ENCODE data around the gene YWHAG. TPM values are rescaled to one million over a fixed set of nuclear protein-coding genes. Genes with fewer than 3 reads are reported as not detected.
"Not testable (repeated sequence)": the region's sequence is repeated elsewhere in the genome, so short reads cannot be mapped to it uniquely, and the experiment has no call there.

YWHAG gene
- total RNA-seq, 1 donor from 2014 or later, result 132 TPM

DNA sequence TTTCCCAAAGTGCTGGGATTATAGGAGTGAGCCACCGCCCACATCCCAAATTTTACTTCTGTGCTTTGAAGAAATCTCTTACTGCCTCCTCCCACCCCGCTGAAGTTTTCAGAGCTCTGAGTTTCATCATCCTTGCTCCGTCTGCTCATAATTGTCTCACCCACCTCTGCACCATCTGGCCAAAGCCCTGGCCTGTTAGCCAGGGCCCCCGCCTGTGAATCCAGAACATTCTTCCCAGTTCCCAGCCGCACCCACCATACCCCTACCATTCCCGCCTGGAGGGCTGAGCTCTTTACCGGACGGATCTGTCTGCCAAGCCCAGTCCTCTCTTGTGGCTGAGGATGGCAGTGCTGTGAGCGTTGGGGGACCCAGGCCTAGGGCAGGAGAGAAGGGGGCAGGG lies 36.2 kb upstream of the YWHAG start:
- H3K9me3 Mint-ChIP-seq (ENCODE audit: low read depth), result no peaks in the 10 kb centered on the region
- H3K4me3 Mint-ChIP-seq (ENCODE audit: low read depth), result peak overlapping the region; percentile 48
- H3K4me1 Mint-ChIP-seq (ENCODE audit: low read depth), result peaks cover 2% of the 10 kb centered on the region
- H3K27me3 Mint-ChIP-seq, result peaks cover 12% of the 10 kb centered on the region
- TF ChIP-seq, protein P1, sequence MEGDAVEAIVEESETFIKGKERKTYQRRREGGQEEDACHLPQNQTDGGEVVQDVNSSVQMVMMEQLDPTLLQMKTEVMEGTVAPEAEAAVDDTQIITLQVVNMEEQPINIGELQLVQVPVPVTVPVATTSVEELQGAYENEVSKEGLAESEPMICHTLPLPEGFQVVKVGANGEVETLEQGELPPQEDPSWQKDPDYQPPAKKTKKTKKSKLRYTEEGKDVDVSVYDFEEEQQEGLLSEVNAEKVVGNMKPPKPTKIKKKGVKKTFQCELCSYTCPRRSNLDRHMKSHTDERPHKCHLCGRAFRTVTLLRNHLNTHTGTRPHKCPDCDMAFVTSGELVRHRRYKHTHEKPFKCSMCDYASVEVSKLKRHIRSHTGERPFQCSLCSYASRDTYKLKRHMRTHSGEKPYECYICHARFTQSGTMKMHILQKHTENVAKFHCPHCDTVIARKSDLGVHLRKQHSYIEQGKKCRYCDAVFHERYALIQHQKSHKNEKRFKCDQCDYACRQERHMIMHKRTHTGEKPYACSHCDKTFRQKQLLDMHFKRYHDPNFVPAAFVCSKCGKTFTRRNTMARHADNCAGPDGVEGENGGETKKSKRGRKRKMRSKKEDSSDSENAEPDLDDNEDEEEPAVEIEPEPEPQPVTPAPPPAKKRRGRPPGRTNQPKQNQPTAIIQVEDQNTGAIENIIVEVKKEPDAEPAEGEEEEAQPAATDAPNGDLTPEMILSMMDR (IDR thresholded peaks at IDR 0.05; ENCODE audit: unreplicated experiment), result no peak
- DNase-seq (ENCODE audit: low spot score, unreplicated experiment), result no peak
- no peak overlapping the region for H3K27ac Mint-ChIP-seq
- H3K36me3 Mint-ChIP-seq (ENCODE audit: insufficient read depth), result no peaks in the 10 kb centered on the region

DNA sequence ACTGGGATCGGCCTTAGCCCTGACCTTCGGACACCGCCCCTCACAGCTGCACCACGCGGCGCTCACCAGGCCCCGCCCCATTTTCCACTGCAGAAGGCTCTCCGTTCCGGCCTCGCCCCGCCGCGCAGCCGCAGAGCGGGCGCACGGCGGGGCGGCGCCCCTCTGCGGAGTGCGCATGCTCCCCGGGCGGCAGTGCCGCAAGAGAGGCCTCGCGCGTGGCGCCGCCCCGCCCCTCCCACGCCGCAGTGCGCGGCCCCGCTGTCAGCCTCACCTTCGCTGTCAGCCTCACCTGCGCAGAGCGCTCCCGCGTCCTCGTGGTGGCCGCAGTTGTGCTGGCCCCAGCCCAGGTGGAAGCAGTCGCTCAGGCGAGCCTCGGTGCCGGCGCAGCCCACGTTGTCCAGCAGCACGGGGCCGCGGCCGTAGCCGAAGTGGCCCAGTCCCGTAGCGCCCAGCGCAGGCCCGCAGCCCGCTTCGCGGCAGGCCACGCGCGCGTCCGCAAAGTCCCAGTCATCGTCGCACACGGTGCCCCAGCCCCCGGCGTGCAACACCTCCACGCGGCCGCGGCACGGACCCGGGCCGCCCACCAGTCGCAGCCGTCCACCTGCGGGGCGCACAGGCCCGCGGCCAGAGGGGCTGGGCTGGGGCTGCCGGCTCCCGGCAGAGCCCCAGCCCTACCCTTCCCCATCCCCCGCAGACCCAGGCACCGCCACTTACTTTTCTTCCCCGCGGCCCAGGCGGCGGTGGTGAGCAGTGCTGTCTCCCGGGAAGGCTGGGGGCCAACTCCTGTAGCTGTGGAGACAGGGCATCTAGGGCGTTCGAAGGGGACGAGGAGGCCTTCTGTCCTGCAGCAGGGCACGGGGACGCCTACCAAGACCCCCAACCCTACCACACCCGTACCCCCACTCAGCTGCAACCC lies 34.6 kb upstream of the YWHAG start:
- peak overlapping the region; percentile 89 for H3K27ac Mint-ChIP-seq
- H3K36me3 Mint-ChIP-seq (ENCODE audit: insufficient read depth), result no peaks in the 10 kb centered on the region
- DNase-seq (ENCODE audit: low spot score, unreplicated experiment), result peak; percentile 76
- TF ChIP-seq, protein P1 (IDR thresholded peaks at IDR 0.05; ENCODE audit: unreplicated experiment), result no peak
- no peaks in the 10 kb centered on the region for H3K9me3 Mint-ChIP-seq (ENCODE audit: low read depth)
- peaks cover 2% of the 10 kb centered on the region for H3K4me1 Mint-ChIP-seq (ENCODE audit: low read depth)
- H3K4me3 Mint-ChIP-seq (ENCODE audit: low read depth), result peak overlapping the region; percentile 73
- peaks cover 12% of the 10 kb centered on the region for H3K27me3 Mint-ChIP-seq

DNA sequence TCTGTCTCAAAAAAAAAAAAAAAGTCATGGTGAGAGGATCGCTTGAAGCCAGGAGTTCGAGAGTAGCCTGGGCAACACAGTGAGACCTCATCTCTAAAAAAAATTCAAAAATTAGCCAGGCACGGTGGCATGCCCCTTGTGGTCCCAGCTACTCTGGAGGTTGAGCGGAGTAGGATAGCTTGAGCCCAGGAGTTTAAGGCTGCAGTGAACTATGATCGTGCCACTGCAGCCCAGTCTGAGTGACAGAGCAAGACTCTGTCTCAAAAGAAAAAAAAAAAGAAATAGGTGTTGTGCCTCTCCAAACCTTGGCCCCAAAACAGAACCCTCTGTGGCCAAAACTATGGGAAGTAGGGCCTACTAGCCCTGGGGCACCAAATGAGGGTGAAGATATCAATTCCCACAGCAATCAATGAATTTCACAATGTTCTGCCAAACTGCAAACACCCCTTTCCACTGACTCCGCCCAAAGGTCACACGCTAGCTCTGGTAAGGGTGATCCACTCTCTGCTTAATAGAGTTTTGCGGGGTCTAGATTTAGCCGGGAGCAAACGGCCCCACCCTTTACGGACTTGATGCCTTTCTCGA lies 33.8 kb upstream of the YWHAG start:
- H3K27me3 Mint-ChIP-seq, result peaks cover 9% of the 10 kb centered on the region
- DNase-seq (ENCODE audit: low spot score, unreplicated experiment), result no peak
- peak overlapping the region; percentile 89 for H3K27ac Mint-ChIP-seq
- peak overlapping the region; percentile 73 for H3K4me3 Mint-ChIP-seq (ENCODE audit: low read depth)
- no peaks in the 10 kb centered on the region for H3K9me3 Mint-ChIP-seq (ENCODE audit: low read depth)
- peaks cover 2% of the 10 kb centered on the region for H3K4me1 Mint-ChIP-seq (ENCODE audit: low read depth)
- H3K36me3 Mint-ChIP-seq (ENCODE audit: insufficient read depth), result no peaks in the 10 kb centered on the region
- TF ChIP-seq, protein P1 (IDR thresholded peaks at IDR 0.05; ENCODE audit: unreplicated experiment), result no peak

DNA sequence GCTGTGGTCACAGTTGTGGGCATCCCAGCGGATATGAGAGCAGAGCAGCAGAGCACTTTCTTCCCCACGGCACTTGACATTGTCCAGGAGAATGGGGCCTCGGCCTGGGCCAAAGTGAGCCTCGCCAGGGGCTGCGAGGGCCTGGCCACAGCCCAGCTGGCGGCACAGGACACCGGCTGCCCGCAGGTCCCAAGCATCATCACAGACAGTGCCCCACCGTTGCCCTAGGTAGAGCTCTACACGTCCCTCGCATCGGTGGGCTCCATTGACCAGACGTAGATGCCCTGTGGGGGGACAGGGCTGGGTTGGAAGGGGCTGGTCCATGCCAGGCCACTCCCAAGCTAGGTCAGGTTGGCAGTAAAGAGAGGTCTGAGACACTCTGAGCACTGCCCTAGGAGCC lies 31.3 kb upstream of the YWHAG start:
- peaks cover 2% of the 10 kb centered on the region for H3K4me1 Mint-ChIP-seq (ENCODE audit: low read depth)
- DNase-seq (ENCODE audit: low spot score, unreplicated experiment), result no peak
- H3K27me3 Mint-ChIP-seq, result peaks cover 3% of the 10 kb centered on the region
- H3K9me3 Mint-ChIP-seq (ENCODE audit: low read depth), result no peaks in the 10 kb centered on the region
- no peaks in the 10 kb centered on the region for H3K36me3 Mint-ChIP-seq (ENCODE audit: insufficient read depth)
- TF ChIP-seq, protein P1 (IDR thresholded peaks at IDR 0.05; ENCODE audit: unreplicated experiment), result no peak
- H3K4me3 Mint-ChIP-seq (ENCODE audit: low read depth), result no peak overlapping the region
- no peak overlapping the region for H3K27ac Mint-ChIP-seq

DNA sequence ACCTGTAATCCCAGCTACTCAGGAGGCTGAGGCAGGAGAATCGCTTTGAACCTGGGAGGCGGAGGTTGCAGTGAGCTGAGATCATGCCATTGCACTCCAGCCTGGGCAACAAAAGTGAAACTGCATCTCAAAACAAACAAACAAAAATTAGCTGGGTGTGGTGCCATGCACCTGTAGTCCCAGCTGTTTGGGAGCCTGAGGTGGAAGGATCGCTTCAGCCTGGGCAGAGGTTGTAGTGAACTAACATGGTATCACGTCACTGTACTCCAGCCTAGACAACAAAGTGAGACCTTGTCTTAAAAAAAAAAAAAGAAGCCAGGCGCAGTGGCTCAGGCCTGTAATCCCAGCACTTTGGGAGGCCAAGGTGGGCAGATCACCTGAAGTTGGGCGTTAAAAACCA lies 29.0 kb upstream of the YWHAG start:
- H3K27ac Mint-ChIP-seq; H3K4me1 Mint-ChIP-seq (ENCODE audit: low read depth); H3K27me3 Mint-ChIP-seq; H3K36me3 Mint-ChIP-seq (ENCODE audit: insufficient read depth); H3K9me3 Mint-ChIP-seq (ENCODE audit: low read depth); H3K4me3 Mint-ChIP-seq (ENCODE audit: low read depth); DNase-seq (ENCODE audit: low spot score, unreplicated experiment): not testable (repeated sequence)

Data from progenitor cell of endocrine pancreas (in vitro differentiated cells).